Lower leg skin (tissue), 4 donors: ENCODE results near the gene KLHDC4. TPM values are rescaled to one million over a fixed set of nuclear protein-coding genes. Genes with fewer than 3 reads are reported as not detected.

Experiments
- DNase-seq, 2 donors: peaks; one replicate each; pipeline ENCODE4 v3.0.0-alpha.2; 2019; ENCODE audit warnings: low spot score in 2 of 2
- H3K4me3 ChIP-seq: fragments of 200-600 bp; sonication (generic); 2 replicates; pipeline ENCODE4 v1.5.1; 2017; ENCODE audit warnings: mild to moderate bottlenecking, low read depth; ENCODE audit not compliant: poor library complexity, severe bottlenecking
- CTCF ChIP-seq, 3 donors: fragments of 450-650 bp; IDR thresholded peaks; one replicate each; pipeline ENCODE4 v1.5.1; 2016; ENCODE audit warnings: antibody characterized with exemption in 3 of 3, mild to moderate bottlenecking in 3 of 3, moderate library complexity in 2 of 3
- POLR2A ChIP-seq, 2 donors: fragments of 450-650 bp; IDR thresholded peaks; one replicate each; pipeline ENCODE4 v1.6.1; 2016 to 2017; ENCODE audit warnings: antibody characterized with exemption in 2 of 2, mild to moderate bottlenecking in 1 of 2, moderate library complexity in 1 of 2
- WGBS, 2 donors: methylation state at CpG; one replicate each; pipeline ENCODE4 v1.1.5; 2018; 5-methylcytosine and 5-hydroxymethylcytosine counted together
- intact Hi-C: fragments of 100-400 bp; cut with DNase I; formaldehyde crosslinking; loops from one replicate; pipeline ENCODE4 v1.15.0; 2023; ENCODE audit warnings: low total_unique reads
- total RNA-seq, 4 donors: library from RNA; depleted of rRNA; stranded (reverse); fragments of >200 nt; gene quantifications; one replicate each; pipeline ENCODE4 v1.1.0, GENCODE V29; 2016

The KLHDC4 gene
- total RNA-seq, 4 donors from 2014 or later, result 25.8 to 70.0 (median 38.1) TPM

GRCh38 chr16:87665193-87665592, 100.6 kb downstream of the KLHDC4 start:
- intact Hi-C loops, result no loop called here
- no peak overlapping the region for H3K4me3 ChIP-seq
- WGBS, 2 donors, result 83 to 87% methylated on average over 9 to 14 of the region's 15 CpGs
- DNase-seq, result no peak
- no peak for TF ChIP-seq POLR2A (IDR thresholded peaks at IDR 0.05)
- no peak for TF ChIP-seq CTCF (IDR thresholded peaks at IDR 0.05)

- no peak for DNase-seq
- WGBS, 2 donors, result 78 to 87% methylated on average over 11 of the region's 11 CpGs
- TF ChIP-seq POLR2A (IDR thresholded peaks at IDR 0.05), result no peak
- TF ChIP-seq CTCF (IDR thresholded peaks at IDR 0.05), result no peak
- H3K4me3 ChIP-seq, result no peak overlapping the region
- intact Hi-C loops, result no loop called here
Measured at GRCh38 chr16:87664792-87665191, 101.0 kb downstream of the KLHDC4 start.

- DNase-seq, result no peak
- intact Hi-C loops, result no loop called here
- H3K4me3 ChIP-seq, result no peak overlapping the region
- 78 to 85% methylated on average over 24 to 25 of the region's 25 CpGs for WGBS, 2 donors
- TF ChIP-seq CTCF (IDR thresholded peaks at IDR 0.05) (no peak), POLR2A (IDR thresholded peaks at IDR 0.05) (no peak)
Measured at GRCh38 chr16:87662254-87663204, 103.3 kb downstream of the KLHDC4 start.

GRCh38 chr16:87661561-87661960, 104.2 kb downstream of the KLHDC4 start:
- 14 to 15% methylated on average over 16 of the region's 16 CpGs for WGBS, 2 donors
- no peak for DNase-seq
- intact Hi-C loops, result no loop called here
- H3K4me3 ChIP-seq, result no peak overlapping the region
- TF ChIP-seq POLR2A (IDR thresholded peaks at IDR 0.05) (no peak), CTCF (IDR thresholded peaks at IDR 0.05) (no peak)

- no peak for DNase-seq
- TF ChIP-seq CTCF (IDR thresholded peaks at IDR 0.05) (no peak), POLR2A (IDR thresholded peaks at IDR 0.05) (no peak)
- WGBS, 2 donors, result 48 to 51% methylated on average over 14 of the region's 14 CpGs
- no peak overlapping the region for H3K4me3 ChIP-seq
- intact Hi-C loops, result no loop called here
Measured at GRCh38 chr16:87658564-87659225, 107.1 kb downstream of the KLHDC4 start.

Other genes starting within 250 kb of the KLHDC4 start
- not detected for gene JPH3, start 163.5 kb downstream of the KLHDC4 start, total RNA-seq
- 10 to 100 TPM in 3 of 4 donors, 1 to 10 TPM in 1; 8.0 to 39.0 (median 19.4) TPM for gene SLC7A5, start 103.5 kb upstream of the KLHDC4 start, total RNA-seq
- not detected for gene CA5A, start 170.5 kb upstream of the KLHDC4 start, total RNA-seq
- gene BANP, start 185.4 kb upstream of the KLHDC4 start, total RNA-seq, result 10 to 100 TPM; 21.6 to 28.7 (median 24.5) TPM